ENCODE measurements around the gene MYH3.

The MYH3 gene

DNA sequence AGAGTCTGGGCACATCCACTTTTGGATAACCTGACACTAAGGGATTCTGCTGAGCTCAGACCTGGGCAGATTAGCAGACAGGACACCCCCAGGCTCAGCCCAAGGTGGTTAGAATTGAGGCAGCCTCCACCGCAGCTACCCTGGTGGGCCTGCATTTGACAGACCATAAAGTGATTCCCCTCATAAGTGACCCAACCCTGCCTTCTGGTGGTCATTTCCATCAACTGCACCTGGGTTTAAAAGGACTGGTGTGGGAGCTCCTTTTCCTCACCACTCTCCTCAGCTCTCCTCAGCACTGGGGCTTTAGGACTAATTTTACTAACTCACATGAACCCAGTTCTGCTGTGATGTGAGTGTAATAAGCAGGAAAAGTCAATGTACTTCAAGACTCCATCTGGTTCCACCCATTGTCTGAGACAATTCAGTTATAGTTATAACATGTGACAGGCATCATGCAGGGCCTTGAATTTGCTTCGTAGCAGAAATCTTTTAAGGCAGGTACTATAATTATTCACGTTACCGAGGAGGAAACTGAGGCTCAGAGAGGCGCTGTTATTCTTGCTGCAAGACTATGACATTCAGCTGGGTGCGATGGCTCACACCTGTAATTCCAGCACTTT is 42.5 kb downstream of the MYH3 start:
- FAIRE-seq (no peak), DNase-seq (ENCODE audit: low spot score) (peak; percentile 6)

- DNase-seq (ENCODE audit: low spot score) = no peak
- FAIRE-seq = no peak
These were observed 43.2 kb downstream of the MYH3 start for GRCh38 chr17:10613775-10614513.

DNA sequence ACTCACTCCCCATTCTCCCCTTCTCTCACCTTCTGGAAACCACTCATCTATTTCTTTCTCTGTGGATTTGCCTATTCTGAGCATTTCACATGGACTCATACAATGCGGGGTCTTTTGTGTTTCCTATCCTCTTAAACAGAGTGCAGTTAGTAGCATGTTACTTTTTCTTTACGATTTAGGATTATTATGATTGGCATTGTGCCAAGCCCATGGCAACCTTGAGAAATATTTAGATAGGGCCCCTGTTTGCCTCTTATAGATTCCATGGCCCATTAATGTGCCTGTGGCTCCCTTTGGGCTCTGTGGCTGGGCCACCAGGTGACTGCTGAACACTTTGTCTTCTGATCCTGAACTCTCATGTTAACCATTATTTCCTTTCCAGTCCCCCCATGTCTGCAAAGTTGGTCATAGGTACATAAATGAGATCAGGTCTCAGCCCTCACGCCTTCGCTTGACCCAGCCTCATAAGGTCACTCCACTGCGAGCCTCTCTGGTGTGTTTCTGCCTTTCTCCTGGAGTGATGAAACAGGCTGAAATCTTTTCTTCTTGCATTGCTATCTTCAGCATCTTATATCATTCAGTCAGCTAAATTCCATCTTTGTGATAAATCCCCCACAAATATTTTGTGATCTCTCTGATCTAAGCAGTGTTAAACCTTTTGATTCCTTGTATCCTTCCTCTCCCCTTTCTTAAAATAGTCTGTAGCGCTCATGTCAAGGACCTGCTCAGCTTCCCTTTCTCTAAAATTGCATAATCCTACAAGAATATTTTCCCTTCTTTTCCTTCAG is 44.0 kb downstream of the MYH3 start:
- FAIRE-seq (no peak), DNase-seq (ENCODE audit: low spot score) (no peak)

GRCh38 chr17:10610884-10611283 is 46.2 kb downstream of the MYH3 start:
- DNase-seq (ENCODE audit: low spot score) (peak; percentile 68), FAIRE-seq (peak; percentile 65)

GRCh38 chr17:10608244-10608643 is 48.9 kb downstream of the MYH3 start:
- FAIRE-seq (no peak), DNase-seq (ENCODE audit: low spot score) (no peak)

GRCh38 chr17:10606110-10606509 is 51.0 kb downstream of the MYH3 start:
- DNase-seq (ENCODE audit: low spot score) (no peak), FAIRE-seq (peak; percentile 90)

DNA sequence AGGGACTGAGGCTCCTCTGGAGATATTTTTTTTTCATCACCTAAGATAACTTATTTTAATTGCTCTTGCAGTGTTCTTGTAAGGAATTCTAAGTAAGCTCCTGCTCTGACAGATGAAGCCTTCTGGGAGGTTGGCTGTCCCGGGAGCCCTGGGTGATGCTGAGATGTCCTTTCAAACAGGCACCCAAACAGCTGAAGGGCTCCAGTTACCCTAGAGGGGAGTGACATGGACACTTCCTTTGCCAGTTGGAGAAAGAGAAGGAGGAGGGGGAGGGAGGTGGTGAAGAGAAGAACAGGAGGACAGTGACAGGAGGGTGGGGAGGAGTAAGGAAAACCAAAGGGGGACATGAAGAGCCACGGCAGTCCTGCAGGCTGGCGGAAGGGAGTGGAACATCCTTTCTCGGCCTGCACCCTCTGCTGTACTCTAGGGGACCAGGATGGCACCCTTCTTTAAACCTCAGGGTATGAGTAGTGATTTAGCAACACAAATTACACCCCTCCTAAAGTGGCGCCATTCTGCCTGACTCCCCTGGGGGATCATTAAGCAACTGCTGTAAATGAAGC is 51.8 kb downstream of the MYH3 start:
- FAIRE-seq (no peak), DNase-seq (ENCODE audit: low spot score) (no peak)

DNA sequence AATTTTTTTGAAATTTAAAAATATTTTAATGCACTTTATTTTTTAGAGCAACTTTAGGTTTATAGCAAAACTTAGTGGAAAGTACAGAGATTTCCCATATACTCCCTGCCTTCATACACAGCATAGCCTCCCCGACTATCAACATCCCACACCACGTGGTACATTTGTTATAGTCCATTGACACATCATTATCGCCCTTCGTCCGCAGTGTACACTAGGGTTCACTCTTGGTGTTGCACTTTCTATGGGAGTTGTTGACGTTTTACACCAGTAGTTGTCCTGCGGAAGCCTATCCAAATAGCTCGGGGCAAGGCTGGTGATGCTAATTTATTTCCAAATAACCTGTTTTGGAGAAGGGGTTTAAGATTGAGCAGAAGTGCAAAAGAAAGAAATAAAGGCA is 52.6 kb downstream of the MYH3 start:
- FAIRE-seq (no peak), DNase-seq (ENCODE audit: low spot score) (no peak)

DNA sequence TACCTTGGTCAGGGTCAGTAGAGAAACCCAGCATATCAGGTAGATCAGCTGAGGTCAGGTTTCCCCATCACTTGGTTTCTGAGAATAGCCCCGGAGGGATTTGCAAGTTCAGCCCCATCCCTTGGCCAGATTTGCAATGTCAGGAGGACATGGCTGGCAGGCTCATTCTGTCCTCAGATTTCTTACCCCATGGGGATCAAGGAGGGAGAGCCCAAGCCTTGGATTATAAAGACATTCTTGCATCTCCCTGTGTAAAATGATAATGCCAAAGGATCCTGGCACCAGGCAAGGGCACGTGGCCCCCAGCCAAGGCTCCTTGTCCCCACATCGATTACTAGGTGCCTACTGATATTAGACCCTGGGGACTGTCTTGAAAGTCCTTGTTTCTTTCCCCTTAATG is 53.2 kb downstream of the MYH3 start:
- FAIRE-seq (no peak), DNase-seq (ENCODE audit: low spot score) (no peak)

- FAIRE-seq = peak; percentile 64
- DNase-seq (ENCODE audit: low spot score) = peak; percentile 51
These were observed 56.5 kb downstream of the MYH3 start for GRCh38 chr17:10600571-10600970.

DNA sequence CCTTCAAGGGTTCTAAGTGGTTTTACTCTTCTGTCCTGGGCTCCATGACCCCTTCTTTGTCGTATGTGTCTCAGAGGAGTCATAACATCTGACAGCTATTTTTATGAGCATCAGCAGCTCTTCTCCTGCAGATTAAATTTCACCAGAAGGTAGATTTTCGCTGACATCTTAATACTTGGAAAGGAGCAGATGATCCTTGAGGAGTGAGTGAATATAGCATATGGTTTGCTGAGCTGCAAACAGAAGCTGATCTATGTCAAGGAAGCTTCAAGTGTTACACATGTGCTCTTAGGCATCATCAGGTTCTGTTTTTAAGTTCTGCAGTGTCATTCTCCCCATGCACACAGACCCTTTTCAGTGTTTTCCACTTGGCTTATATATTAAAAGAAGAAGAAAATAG is 58.5 kb downstream of the MYH3 start:
- DNase-seq (ENCODE audit: low spot score) = no peak
- no peak for FAIRE-seq

DNA sequence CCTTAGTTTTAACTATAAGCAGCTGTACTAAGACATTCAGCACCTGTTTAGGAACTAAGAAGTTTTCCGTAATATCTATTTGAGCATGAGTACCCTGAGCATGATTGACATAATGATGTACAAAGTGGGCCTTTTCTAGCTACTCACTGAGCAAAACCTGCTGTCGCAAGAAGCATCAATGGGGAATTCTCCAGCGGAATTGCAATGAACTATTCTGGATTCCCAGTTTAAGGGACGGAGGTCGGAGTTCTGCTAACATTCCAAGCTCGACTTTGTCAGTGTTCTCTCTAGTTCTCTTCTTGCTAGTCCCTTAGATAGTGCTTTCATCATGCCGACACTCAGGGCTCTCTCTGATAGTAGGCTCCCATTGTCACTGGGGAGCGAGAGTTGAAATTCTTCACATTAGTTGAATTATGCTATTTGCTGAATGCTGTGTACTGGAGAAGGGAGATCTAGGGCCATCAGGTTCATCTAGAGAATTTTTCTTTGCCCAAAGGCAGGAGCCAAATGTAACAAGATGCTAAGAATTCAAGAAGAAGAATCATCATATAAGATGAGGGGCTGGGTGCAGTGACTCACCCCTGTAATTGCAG is 67.5 kb downstream of the MYH3 start:
- DNase-seq (ENCODE audit: low spot score) (no peak), FAIRE-seq (no peak)

- FAIRE-seq (no peak), DNase-seq (ENCODE audit: low spot score) (no peak)
These were observed 71.6 kb downstream of the MYH3 start for GRCh38 chr17:10585529-10585928.

- FAIRE-seq (no peak), DNase-seq (ENCODE audit: low spot score) (no peak)
These were observed 73.3 kb downstream of the MYH3 start for GRCh38 chr17:10583834-10584233.

- peak; percentile 65 for FAIRE-seq
These were observed 77.8 kb downstream of the MYH3 start for GRCh38 chr17:10579270-10579669.

More at GRCh38 chr17:10579270-10579669, 77.8 kb downstream of the MYH3 start:
- no peak for DNase-seq (ENCODE audit: low spot score)

All from RCC 7860 (cell line).